NT2/D1 (cell line): ENCODE results near the gene HRH2.

Source experiments
- DNase-seq: peaks from one replicate; pipeline ENCODE4 v3.0.0-alpha.2; 2011; ENCODE audit warnings: low read depth, low spot score
- H3K27me3 ChIP-seq: 2 replicates; pipeline ENCODE4 v1.6.0; 2011; ENCODE audit warnings: mild to moderate bottlenecking; ENCODE audit not compliant: insufficient read length, insufficient read depth
- H3K36me3 ChIP-seq: 2 replicates; pipeline ENCODE4 v1.6.1; 2011; ENCODE audit warnings: mild to moderate bottlenecking, low read length, mixed read lengths; ENCODE audit not compliant: insufficient read depth, insufficient read length
- H3K4me1 ChIP-seq: 2 replicates; pipeline ENCODE4 v1.5.1; 2011; ENCODE audit not compliant: insufficient read depth, insufficient read length
- H3K4me3 ChIP-seq: 2 replicates; pipeline ENCODE4 v1.5.1; 2011; ENCODE audit warnings: low read depth; ENCODE audit not compliant: insufficient read length
- H3K9ac ChIP-seq: 2 replicates; pipeline ENCODE4 v1.6.0; 2011; ENCODE audit warnings: low read depth; ENCODE audit not compliant: insufficient read length
- H3K9me3 ChIP-seq: 2 replicates; pipeline ENCODE4 v1.5.1; 2011; ENCODE audit warnings: mild to moderate bottlenecking, low read length; ENCODE audit not compliant: insufficient read depth
- SUZ12 ChIP-seq: IDR thresholded peaks from 2 replicates; pipeline ENCODE4 v1.6.1; 2011; ENCODE audit not compliant: insufficient read length, insufficient read depth; ENCODE audit errors: extremely low read depth
- YY1 ChIP-seq: IDR thresholded peaks from 2 replicates; pipeline ENCODE4 v1.6.1; 2011; ENCODE audit not compliant: insufficient read length, insufficient read depth
- ZNF274 ChIP-seq: IDR thresholded peaks from 2 replicates; pipeline ENCODE4 v1.6.1; 2011; ENCODE audit warnings: mild to moderate bottlenecking, low read depth, low read length

The HRH2 gene

GRCh38 chr5:175627739-175628138 lies 30.1 kb upstream of the HRH2 start:
- Histone ChIP-seq H3K27me3 (no peaks in the 10 kb centered on the region), H3K9me3 (peaks cover 13% of the 10 kb centered on the region), H3K9ac (no peak overlapping the region), H3K4me3 (no peak overlapping the region), H3K4me1 (no peaks in the 10 kb centered on the region), H3K36me3 (no peaks in the 10 kb centered on the region)
- DNase-seq, result no peak
- TF ChIP-seq SUZ12 (no peak), ZNF274 (no peak), YY1 (no peak)

- no peaks in the 10 kb centered on the region for H3K27me3 ChIP-seq
- no peaks in the 10 kb centered on the region for H3K4me1 ChIP-seq
- no peak for DNase-seq
- no peaks in the 10 kb centered on the region for H3K36me3 ChIP-seq
- no peak overlapping the region for H3K9ac ChIP-seq
- no peak for TF ChIP-seq YY1
- TF ChIP-seq SUZ12, result no peak
- TF ChIP-seq ZNF274, result no peak
- no peak overlapping the region for H3K4me3 ChIP-seq
- H3K9me3 ChIP-seq, result peaks cover 6% of the 10 kb centered on the region; the same call in 1 of the 2 replicates
These were observed 29.2 kb upstream of the HRH2 start for GRCh38 chr5:175628668-175629067.

- DNase-seq, result no peak
- no peak for TF ChIP-seq YY1
- TF ChIP-seq ZNF274, result no peak
- TF ChIP-seq SUZ12, result no peak
- H3K4me3 ChIP-seq, result no peak overlapping the region
- H3K36me3 ChIP-seq, result no peaks in the 10 kb centered on the region
- H3K4me1 ChIP-seq, result no peaks in the 10 kb centered on the region
- peaks cover 6% of the 10 kb centered on the region; the same call in 1 of the 2 replicates for H3K9me3 ChIP-seq
- H3K9ac ChIP-seq, result no peak overlapping the region
- H3K27me3 ChIP-seq, result no peaks in the 10 kb centered on the region
These were observed 28.6 kb upstream of the HRH2 start for GRCh38 chr5:175629261-175629660.

- no peak for DNase-seq
- Histone ChIP-seq H3K27me3 (no peaks in the 10 kb centered on the region), H3K4me1 (no peaks in the 10 kb centered on the region), H3K36me3 (no peaks in the 10 kb centered on the region), H3K9me3 (peaks cover 6% of the 10 kb centered on the region; the same call in 1 of the 2 replicates), H3K4me3 (no peak overlapping the region), H3K9ac (no peak overlapping the region)
- TF ChIP-seq SUZ12 (no peak), YY1 (no peak), ZNF274 (no peak)
These were observed 28.1 kb upstream of the HRH2 start for GRCh38 chr5:175629793-175630192.

- Histone ChIP-seq H3K27me3 (no peaks in the 10 kb centered on the region), H3K4me1 (peaks cover 10% of the 10 kb centered on the region), H3K36me3 (no peaks in the 10 kb centered on the region), H3K4me3 (no peak overlapping the region), H3K9ac (no peak overlapping the region), H3K9me3 (no peaks in the 10 kb centered on the region)
- DNase-seq, result no peak
- TF ChIP-seq ZNF274 (no peak), YY1 (no peak)
These were observed 21.9 kb upstream of the HRH2 start for GRCh38 chr5:175635854-175636584.

GRCh38 chr5:175638305-175638704 lies 19.6 kb upstream of the HRH2 start:
- H3K36me3 ChIP-seq, result no peaks in the 10 kb centered on the region
- H3K9ac ChIP-seq, result no peak overlapping the region
- no peaks in the 10 kb centered on the region for H3K9me3 ChIP-seq
- no peak overlapping the region for H3K4me3 ChIP-seq
- no peak for TF ChIP-seq YY1
- no peak for TF ChIP-seq SUZ12
- TF ChIP-seq ZNF274, result no peak
- DNase-seq, result no peak
- peaks cover 10% of the 10 kb centered on the region for H3K4me1 ChIP-seq
- H3K27me3 ChIP-seq, result no peaks in the 10 kb centered on the region

GRCh38 chr5:175640106-175640775 lies 17.6 kb upstream of the HRH2 start:
- no peak overlapping the region for H3K9ac ChIP-seq
- H3K4me3 ChIP-seq, result no peak overlapping the region
- no peaks in the 10 kb centered on the region for H3K27me3 ChIP-seq
- no peak for TF ChIP-seq ZNF274
- TF ChIP-seq YY1, result no peak
- TF ChIP-seq SUZ12, result no peak
- no peaks in the 10 kb centered on the region for H3K36me3 ChIP-seq
- H3K4me1 ChIP-seq, result peaks cover 10% of the 10 kb centered on the region
- no peak for DNase-seq
- H3K9me3 ChIP-seq, result no peaks in the 10 kb centered on the region
